Astrocyte of the cerebellum (primary cell): ENCODE data around the gene ECE1.

Experiments
- DNase-seq: peaks from one replicate; pipeline ENCODE4 v3.0.0-alpha.2; 2011; ENCODE audit warnings: low read depth
- H3K4me3 ChIP-seq: 2 replicates; pipeline ENCODE4 v1.5.1; 2011; ENCODE audit warnings: mild to moderate bottlenecking, low read depth, low read length, moderate library complexity
- CTCF ChIP-seq: IDR thresholded peaks from 2 replicates; pipeline ENCODE4 v1.5.1; 2012; ENCODE audit warnings: low read length, low read depth, moderate library complexity, mild to moderate bottlenecking; ENCODE audit errors: missing control alignments
- in situ Hi-C: cut with HindIII; loops from 2 replicates; pipeline ENCODE4 v1.10.0; 2017; ENCODE audit warnings: low sequenced_read_pairs

The ECE1 gene

GRCh38 chr1:21289700-21290545 is at the start of gene ECE1:
Gene ECE1 (minus strand): TSS chr1:21290463. CDS start chr1:21290414, 49 bp downstream.
- DNase-seq: no peak
- TF ChIP-seq CTCF: no peak
- H3K4me3 ChIP-seq: peak within 1 kb of the TSS; percentile 55
- in situ Hi-C loops: no loop called here

GRCh38 chr1:21339356-21340229 is 49.3 kb upstream of the ECE1 start:
- in situ Hi-C loops: loop anchor here (10.0 kb wide), 1 partner anchor 95 kb away; no protein-coding TSS in a partner anchor
- no peak overlapping the region for H3K4me3 ChIP-seq
- no peak for TF ChIP-seq CTCF
- DNase-seq: no peak

- in situ Hi-C loops: loop anchor here (10.0 kb wide), 1 partner anchor 94 kb away; no protein-coding TSS in a partner anchor
- TF ChIP-seq CTCF: no peak
- DNase-seq: no peak
- no peak overlapping the region for H3K4me3 ChIP-seq
These were observed 48.5 kb upstream of the ECE1 start for GRCh38 chr1:21338573-21339355.

- no peak overlapping the region for H3K4me3 ChIP-seq
- in situ Hi-C loops: loop anchor here (10.0 kb wide), 1 partner anchor 93 kb away; no protein-coding TSS in a partner anchor
- peak; percentile 59 for DNase-seq
- TF ChIP-seq CTCF: no peak
These were observed 47.8 kb upstream of the ECE1 start for GRCh38 chr1:21337928-21338572.

GRCh38 chr1:21337454-21337927 is 47.2 kb upstream of the ECE1 start:
- in situ Hi-C loops: loop anchor here (10.0 kb wide), 1 partner anchor 93 kb away; no protein-coding TSS in a partner anchor
- DNase-seq: no peak
- no peak for TF ChIP-seq CTCF
- no peak overlapping the region for H3K4me3 ChIP-seq
